Osteocyte (in vitro differentiated cells): ENCODE results near the gene CCDC63. TPM values are rescaled to one million over a fixed set of nuclear protein-coding genes. Genes with fewer than 3 reads are reported as not detected.

Experiments used
- DNase-seq: peaks from one replicate; pipeline ENCODE4 v3.0.0; 2021; ENCODE audit warnings: mixed read lengths; ENCODE audit not compliant: unreplicated experiment; ENCODE audit errors: extremely low spot score
- H3K27ac Mint-ChIP-seq: one replicate; pipeline ENCODE4 v1.8.0; 2021; ENCODE audit warnings: mild to moderate bottlenecking, mixed read lengths; ENCODE audit not compliant: unreplicated experiment
- H3K27me3 Mint-ChIP-seq: one replicate; pipeline ENCODE4 v1.8.0; 2021; ENCODE audit warnings: mixed read lengths; ENCODE audit not compliant: unreplicated experiment
- H3K36me3 Mint-ChIP-seq: one replicate; pipeline ENCODE4 v1.8.0; 2021; ENCODE audit warnings: mixed read lengths; ENCODE audit not compliant: unreplicated experiment
- H3K4me1 Mint-ChIP-seq: one replicate; pipeline ENCODE4 v1.8.0; 2021; ENCODE audit warnings: mixed read lengths; ENCODE audit not compliant: unreplicated experiment
- H3K4me3 Mint-ChIP-seq: one replicate; pipeline ENCODE4 v1.8.0; 2021; ENCODE audit warnings: mild to moderate bottlenecking, moderate library complexity, mixed read lengths; ENCODE audit not compliant: unreplicated experiment
- H3K9me3 Mint-ChIP-seq: one replicate; pipeline ENCODE4 v1.8.0; 2021; ENCODE audit warnings: mixed read lengths; ENCODE audit not compliant: unreplicated experiment
- total RNA-seq: library from RNA; stranded (reverse); gene quantifications from 2 replicates; pipeline ENCODE4 v1.2.1, GENCODE V29; 2021
- TF ChIP-seq, protein P1 (sequence below): fragments of 200-600 bp; sonication (generic); IDR thresholded peaks from 2 replicates; pipeline ENCODE4 v1.5.0; 2021; ENCODE audit warnings: antibody characterized with exemption, mild to moderate bottlenecking, moderate library complexity

CCDC63 gene
- total RNA-seq, 1 donor from 2014 or later, result not detected

DNA sequence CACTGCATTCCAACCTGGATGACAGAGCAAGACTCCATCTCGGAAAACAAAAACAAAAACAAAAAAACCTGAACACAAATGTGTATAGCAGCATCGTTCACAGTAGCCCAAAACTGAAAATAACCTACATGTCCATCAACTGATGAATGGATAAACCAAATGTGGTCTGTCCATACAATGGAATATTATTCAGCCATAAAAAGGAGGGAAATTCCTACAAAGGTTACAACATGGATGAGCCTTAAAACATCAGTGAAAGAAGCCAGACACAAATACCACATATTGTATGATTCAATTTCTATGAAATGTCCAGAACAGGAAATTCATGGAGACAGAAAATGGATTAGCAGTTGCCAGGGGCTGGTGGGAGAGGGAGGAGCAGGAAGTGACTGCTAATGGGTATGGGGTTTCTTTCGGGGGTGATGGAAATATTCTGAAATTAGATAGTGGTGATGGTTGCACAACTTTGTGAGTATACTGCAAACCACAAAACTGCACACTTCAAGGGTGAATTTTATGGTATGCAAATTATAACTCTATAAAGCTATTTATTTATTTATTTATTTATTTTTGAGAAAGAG lies 69.6 kb downstream of the CCDC63 start:
- Mint-ChIP-seq H3K4me1 (peaks cover 10% of the 10 kb centered on the region), H3K9me3 (no peaks in the 10 kb centered on the region), H3K27me3 (peaks cover 11% of the 10 kb centered on the region), H3K36me3 (no peaks in the 10 kb centered on the region), H3K4me3 (no peak overlapping the region), H3K27ac (no peak overlapping the region)
- DNase-seq, result no peak
- TF ChIP-seq, protein P1, sequence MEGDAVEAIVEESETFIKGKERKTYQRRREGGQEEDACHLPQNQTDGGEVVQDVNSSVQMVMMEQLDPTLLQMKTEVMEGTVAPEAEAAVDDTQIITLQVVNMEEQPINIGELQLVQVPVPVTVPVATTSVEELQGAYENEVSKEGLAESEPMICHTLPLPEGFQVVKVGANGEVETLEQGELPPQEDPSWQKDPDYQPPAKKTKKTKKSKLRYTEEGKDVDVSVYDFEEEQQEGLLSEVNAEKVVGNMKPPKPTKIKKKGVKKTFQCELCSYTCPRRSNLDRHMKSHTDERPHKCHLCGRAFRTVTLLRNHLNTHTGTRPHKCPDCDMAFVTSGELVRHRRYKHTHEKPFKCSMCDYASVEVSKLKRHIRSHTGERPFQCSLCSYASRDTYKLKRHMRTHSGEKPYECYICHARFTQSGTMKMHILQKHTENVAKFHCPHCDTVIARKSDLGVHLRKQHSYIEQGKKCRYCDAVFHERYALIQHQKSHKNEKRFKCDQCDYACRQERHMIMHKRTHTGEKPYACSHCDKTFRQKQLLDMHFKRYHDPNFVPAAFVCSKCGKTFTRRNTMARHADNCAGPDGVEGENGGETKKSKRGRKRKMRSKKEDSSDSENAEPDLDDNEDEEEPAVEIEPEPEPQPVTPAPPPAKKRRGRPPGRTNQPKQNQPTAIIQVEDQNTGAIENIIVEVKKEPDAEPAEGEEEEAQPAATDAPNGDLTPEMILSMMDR, result no peak

DNA sequence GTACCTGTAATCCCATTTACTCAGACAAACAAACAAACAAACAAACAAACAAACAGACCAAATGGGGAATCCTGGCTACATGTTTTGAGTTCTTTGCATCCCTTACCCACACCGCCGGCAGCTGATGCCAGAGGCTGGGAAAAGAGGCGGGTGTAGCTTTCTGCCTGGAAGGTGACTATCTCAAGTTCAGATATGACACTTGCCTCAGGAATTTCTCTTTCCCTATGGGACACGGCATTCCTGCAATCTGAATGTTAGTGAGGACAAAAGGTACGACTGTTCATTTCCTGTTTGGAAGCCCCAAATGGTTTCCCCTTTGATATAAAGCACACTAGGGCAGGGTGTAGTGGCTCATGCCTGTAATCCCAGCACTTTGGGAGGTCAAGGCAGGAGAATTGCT lies 70.7 kb downstream of the CCDC63 start:
- TF ChIP-seq, protein P1, result no peak
- peaks cover 13% of the 10 kb centered on the region for H3K4me1 Mint-ChIP-seq
- H3K27me3 Mint-ChIP-seq, result peaks cover 11% of the 10 kb centered on the region
- DNase-seq, result no peak
- H3K27ac Mint-ChIP-seq, result no peak overlapping the region
- H3K4me3 Mint-ChIP-seq, result no peak overlapping the region
- H3K36me3 Mint-ChIP-seq, result no peaks in the 10 kb centered on the region
- no peaks in the 10 kb centered on the region for H3K9me3 Mint-ChIP-seq

GRCh38 chr12:110917961-110918360 lies 71.2 kb downstream of the CCDC63 start:
- Mint-ChIP-seq H3K36me3 (no peaks in the 10 kb centered on the region), H3K4me1 (peaks cover 13% of the 10 kb centered on the region), H3K27ac (no peak overlapping the region), H3K9me3 (no peaks in the 10 kb centered on the region), H3K4me3 (no peak overlapping the region), H3K27me3 (peaks cover 11% of the 10 kb centered on the region)
- TF ChIP-seq, protein P1, result no peak
- no peak for DNase-seq

- peaks cover 11% of the 10 kb centered on the region for H3K27me3 Mint-ChIP-seq
- H3K4me1 Mint-ChIP-seq, result peaks cover 13% of the 10 kb centered on the region
- DNase-seq, result no peak
- H3K36me3 Mint-ChIP-seq, result no peaks in the 10 kb centered on the region
- TF ChIP-seq, protein P1, result no peak
- H3K27ac Mint-ChIP-seq, result no peak overlapping the region
- H3K9me3 Mint-ChIP-seq, result no peaks in the 10 kb centered on the region
- H3K4me3 Mint-ChIP-seq, result no peak overlapping the region
Measured at GRCh38 chr12:110919720-110920119, 72.9 kb downstream of the CCDC63 start.

GRCh38 chr12:110920324-110920910 lies 73.6 kb downstream of the CCDC63 start, which contains the start of gene MYL2:
TSS of gene MYL2 (minus strand) at chr12:110920579. CDS start at chr12:110920529, 50 bp downstream.
- no peak within 1 kb of the TSS for H3K4me3 Mint-ChIP-seq

More at GRCh38 chr12:110920324-110920910, 73.6 kb downstream of the CCDC63 start, which contains the start of gene MYL2:
- no peak for DNase-seq
- no peak within 1 kb of the TSS for H3K27ac Mint-ChIP-seq
- peaks cover 16% of the 10 kb centered on the region for H3K27me3 Mint-ChIP-seq
- H3K36me3 Mint-ChIP-seq, result no peaks in the 10 kb centered on the region
- H3K4me1 Mint-ChIP-seq, result peaks cover 13% of the 10 kb centered on the region
- TF ChIP-seq, protein P1, result no peak
- no peaks in the 10 kb centered on the region for H3K9me3 Mint-ChIP-seq
